Measurements from ENCODE around the gene KCNN2. TPM values are rescaled to one million over a fixed set of nuclear protein-coding genes. Genes with fewer than 3 reads are reported as not detected.

The KCNN2 gene
- total and polyA plus RNA-seq, 9 of the 15 experiments (the other 6 are each of a cell fraction or from before 2014, with no cell fraction given) = 0.07 TPM; not detected in 8

GRCh38 chr5:114418176-114419066 lies 56.6 kb downstream of the KCNN2 start:
- no peak overlapping the region for H3K27ac ChIP-seq (ENCODE audit: extremely low read depth, low read depth, low read length)
- no peak for DNase-seq (ENCODE audit: extremely low read depth in 1 of 4, low spot score in 3 of 4)
- 0% methylated on average over 8 of the region's 8 CpGs for WGBS (ENCODE audit: insufficient coverage, low coverage, missing lambda C conversion rate)
- TF ChIP-seq C11orf30 (IDR thresholded peaks at IDR 0.05; ENCODE audit: low read depth) (no peak), ZBTB2 (IDR thresholded peaks at IDR 0.05) (no peak), KHSRP (IDR thresholded peaks at IDR 0.05) (no peak), ELF4 (CRISPR knock-in tag; IDR thresholded peaks at IDR 0.05) (no peak), ARID3B (CRISPR knock-in tag; IDR thresholded peaks at IDR 0.05; ENCODE audit: borderline replicate concordance) (no peak), STAT6 (CRISPR knock-in tag; IDR thresholded peaks at IDR 0.05) (no peak), ASH1L (IDR thresholded peaks at IDR 0.05; ENCODE audit: borderline replicate concordance, low read depth, partially characterized antibody) (no peak), ZC3H11A (IDR thresholded peaks at IDR 0.05; ENCODE audit: low read depth, low read length) (no peak), HES1 (IDR thresholded peaks at IDR 0.05; ENCODE audit: low read depth) (no peak), DEAF1 (CRISPR knock-in tag; IDR thresholded peaks at IDR 0.05) (no peak), ZBTB43 (CRISPR knock-in tag; IDR thresholded peaks at IDR 0.05) (no peak), CSDE1 (IDR thresholded peaks at IDR 0.05) (no peak)

More at GRCh38 chr5:114418176-114419066, 56.6 kb downstream of the KCNN2 start:
- BruUV-seq (replicated peaks) = no TSS peak
- Histone ChIP-seq H3K4me3 (no peak overlapping the region), H3K27me3 (ENCODE audit: control insufficient read depth in 2 of 2, insufficient read depth in 2 of 2, low read length in 2 of 2) (no peaks in the 10 kb centered on the region), H3K4me2 (ENCODE audit: insufficient read depth, low read length) (no peak overlapping the region), H2AFZ (ENCODE audit: low read depth, low read length) (no peak overlapping the region), H3K36me3 (ENCODE audit: control insufficient read depth, insufficient read depth, low read length) (no peaks in the 10 kb centered on the region), H3K9me1 (ENCODE audit: control insufficient read depth, insufficient read depth, low read length) (no peaks in the 10 kb centered on the region), H3K9me3 (replicated peaks; ENCODE audit: control insufficient read depth, insufficient read depth, low read depth, low read length) (no peaks in the 10 kb centered on the region; the same call in none of the 2 replicates), H3K4me1 (replicated peaks in 1 of 2; ENCODE audit: control insufficient read depth in 2 of 2, insufficient read depth in 2 of 2, low read length in 2 of 2) (no peaks in the 10 kb centered on the region), H3K79me2 (ENCODE audit: control insufficient read depth, insufficient read depth, low read length) (no peaks in the 10 kb centered on the region), H4K20me1 (replicated peaks; ENCODE audit: control insufficient read depth, insufficient read depth, low read length) (no peaks in the 10 kb centered on the region), H3K9ac (ENCODE audit: insufficient read depth in 1 of 2, low read depth in 2 of 2, low read length in 2 of 2) (no peak overlapping the region)
- FAIRE-seq = no peak
- intact Hi-C loops (cut with micrococcal nuclease) = no loop called here
- no peak for ATAC-seq
- in situ Hi-C loops (cut with MboI) = no loop called here
- CTCF ChIA-PET (ENCODE audit: low intra/inter-chr PET ratio) = no interaction called here
- POLR2A ChIA-PET = no interaction called here

Data from K562 (cell line).